ENCODE data around the gene LACTBL1.
"Not testable (repeated sequence)": the region's sequence is repeated elsewhere in the genome, so short reads cannot be mapped to it uniquely, and the experiment has no call there.

LACTBL1 gene, protein sequence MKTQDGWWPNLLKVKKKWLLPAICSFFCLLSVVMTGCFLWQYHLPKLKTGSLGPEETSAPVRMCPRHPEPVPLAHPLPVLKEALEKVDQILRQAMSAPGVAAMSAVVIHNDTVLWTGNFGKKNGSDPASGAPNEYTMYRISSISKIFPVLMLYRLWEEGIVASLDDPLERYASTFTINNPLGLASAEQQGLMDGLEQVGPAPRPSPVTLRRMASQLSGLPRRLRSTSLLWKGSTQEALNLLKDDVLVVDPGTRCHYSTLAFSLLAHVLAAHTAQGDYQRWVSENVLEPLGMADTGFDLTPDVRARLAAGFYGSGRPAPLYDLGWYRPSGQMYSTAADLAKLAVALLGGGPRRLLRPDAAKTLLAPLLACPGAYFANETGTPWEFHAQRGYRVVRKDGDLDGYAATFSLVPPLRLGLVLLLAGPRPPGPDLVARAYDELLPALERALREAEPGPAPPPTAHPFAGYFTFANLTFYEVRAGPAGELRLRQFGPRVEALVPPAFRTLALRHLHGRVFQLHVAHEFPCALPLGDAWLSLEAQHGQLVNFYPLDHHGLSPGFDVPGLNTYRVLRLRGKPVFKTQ

DNA sequence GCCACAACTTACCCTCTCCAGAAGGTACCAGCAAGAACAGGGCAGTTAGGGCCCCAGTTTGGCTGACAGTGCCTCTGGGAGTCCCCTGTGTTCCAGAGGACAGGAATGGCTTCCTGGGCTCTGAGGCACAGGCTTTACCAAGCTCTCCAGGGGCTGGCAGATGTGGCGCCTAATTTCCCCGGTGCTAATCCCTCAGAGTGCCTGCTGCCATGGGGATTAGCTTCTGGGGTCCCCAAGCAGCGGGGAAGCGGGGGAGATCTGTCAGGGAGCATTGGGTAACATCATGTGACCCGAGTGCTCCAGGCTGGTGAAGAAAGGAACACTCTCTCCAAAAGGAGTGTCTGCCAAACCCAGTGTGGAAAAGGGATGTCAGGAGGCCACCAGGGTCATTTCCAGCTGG is at the start of gene LACTBL1:
LACTBL1 (minus strand) TSS at position 107 of the 400 bp plus-strand sequence. CDS start 550 bp downstream, outside the sequence.
- DNase-seq: no peak

DNA sequence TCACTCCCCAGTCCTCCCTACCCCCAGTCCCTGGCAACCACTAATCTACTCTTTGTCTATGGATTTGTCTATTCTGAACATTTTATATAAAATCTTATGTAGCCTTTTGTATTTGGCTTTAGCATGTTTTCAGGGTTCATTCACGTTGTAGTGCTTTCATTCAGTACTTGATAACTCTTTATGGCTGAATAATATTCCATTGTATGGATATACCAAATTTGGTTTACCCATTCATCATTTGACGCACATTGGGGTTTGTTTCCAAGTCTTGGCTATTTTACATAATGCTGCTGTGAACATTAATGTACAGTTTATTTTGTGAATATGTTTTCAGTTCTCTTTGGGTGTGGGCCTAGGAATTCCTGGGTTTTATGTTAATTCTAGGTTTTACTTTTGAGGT is 49.2 kb upstream of the LACTBL1 start:
- DNase-seq: no peak

DNA sequence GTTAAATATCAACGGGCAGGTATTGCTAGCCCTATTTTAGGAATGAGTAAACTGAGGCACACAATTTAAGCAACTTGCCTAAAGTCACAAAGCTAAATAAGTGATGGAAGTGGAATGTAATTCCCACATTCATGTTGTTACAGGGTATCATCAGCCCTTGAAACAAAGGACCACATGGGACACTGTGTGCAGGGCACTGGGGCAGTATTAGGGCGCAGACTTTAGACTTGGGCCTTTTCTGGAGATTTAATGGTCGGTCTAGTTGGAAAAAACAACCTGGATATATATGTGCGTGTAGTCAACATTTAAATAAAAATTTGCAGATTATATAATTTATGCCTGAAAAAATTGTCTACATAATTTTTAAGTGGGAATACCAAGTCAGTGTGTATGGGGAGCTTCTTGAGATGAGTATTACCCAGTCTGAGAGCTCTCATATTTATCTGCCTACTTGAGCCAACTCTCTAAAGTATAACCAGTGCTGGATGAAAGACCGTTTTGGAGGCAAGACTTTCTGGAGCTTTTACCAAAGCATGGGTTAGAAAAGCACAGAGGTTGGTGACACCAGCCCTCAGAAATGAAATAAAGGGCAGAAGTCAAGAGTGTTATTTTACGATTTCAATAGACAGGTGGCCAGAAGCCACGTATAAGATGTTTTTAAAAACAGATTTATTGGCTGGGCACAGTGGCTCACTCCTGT is 48.2 kb upstream of the LACTBL1 start:
- DNase-seq: no peak

DNA sequence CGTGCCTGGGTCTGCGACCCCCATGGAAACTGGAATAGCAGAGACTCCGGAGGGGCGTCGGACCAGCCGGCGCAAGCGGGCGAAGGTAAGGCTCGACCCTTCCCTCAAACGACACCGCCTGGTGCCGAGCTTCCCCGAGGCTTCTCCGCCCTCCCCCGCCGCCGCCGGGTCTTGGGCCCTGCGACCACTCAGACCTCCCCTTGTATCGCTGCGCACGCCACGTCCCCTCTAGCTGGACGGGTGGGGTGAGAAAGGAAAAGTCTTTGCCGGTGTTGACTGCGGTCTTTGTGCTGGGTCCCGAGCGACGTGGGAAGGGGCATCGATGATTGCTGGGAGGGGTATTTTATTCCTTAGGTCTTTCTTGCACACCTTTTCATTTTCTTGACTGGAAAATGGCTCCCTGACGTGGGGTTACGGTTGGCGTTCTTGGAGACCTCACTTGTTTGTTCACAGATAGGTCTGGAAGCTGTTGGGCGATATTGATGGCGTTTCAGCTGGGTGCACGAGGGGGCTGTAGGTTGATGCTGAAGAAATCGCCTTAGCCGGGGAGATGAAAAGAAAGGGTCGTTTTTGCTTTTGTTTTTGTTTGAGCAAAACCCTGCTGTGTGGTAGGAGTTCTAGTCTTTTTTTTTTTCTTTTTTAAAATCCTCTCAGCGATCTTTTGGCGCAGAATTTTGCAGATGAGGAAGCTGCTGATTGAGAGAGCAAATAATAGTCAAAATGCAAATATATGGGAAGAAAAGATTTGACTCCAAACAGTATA is 47.4 kb upstream of the LACTBL1 start:
- DNase-seq: peak; percentile 0

DNA sequence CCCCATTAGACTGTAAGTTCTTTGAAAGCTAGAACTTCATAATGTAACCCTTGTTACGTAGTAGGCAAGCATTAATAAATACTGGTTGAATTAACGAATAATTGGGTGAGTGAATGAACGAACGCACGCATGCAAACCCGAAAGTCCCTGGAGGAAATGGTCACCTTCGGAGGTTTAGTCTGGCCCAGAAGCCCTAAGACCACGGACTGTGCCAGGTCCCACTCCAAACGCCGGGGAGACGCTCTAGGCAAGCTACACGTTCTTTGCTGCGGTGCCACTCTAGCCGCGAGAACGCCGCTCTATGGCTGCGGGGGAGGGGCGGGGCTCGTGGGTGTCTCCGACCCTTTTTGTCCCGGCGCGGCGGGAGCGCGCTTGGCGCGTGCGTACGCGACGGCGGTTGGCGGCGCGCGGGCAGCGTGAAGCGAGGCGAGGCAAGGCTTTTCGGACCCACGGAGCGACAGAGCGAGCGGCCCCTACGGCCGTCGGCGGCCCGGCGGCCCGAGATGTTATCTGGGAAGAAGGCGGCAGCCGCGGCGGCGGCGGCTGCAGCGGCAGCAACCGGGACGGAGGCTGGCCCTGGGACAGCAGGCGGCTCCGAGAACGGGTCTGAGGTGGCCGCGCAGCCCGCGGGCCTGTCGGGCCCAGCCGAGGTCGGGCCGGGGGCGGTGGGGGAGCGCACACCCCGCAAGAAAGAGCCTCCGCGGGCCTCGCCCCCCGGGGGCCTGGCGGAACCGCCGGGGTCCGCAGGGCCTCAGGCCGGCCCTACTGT is 46.6 kb upstream of the LACTBL1 start, which contains the start of gene KDM1A:
KDM1A (plus strand) TSS at position 375 of the 769 bp plus-strand sequence; CDS start at position 504, 129 bp downstream.
- DNase-seq: peak; percentile 97

DNA sequence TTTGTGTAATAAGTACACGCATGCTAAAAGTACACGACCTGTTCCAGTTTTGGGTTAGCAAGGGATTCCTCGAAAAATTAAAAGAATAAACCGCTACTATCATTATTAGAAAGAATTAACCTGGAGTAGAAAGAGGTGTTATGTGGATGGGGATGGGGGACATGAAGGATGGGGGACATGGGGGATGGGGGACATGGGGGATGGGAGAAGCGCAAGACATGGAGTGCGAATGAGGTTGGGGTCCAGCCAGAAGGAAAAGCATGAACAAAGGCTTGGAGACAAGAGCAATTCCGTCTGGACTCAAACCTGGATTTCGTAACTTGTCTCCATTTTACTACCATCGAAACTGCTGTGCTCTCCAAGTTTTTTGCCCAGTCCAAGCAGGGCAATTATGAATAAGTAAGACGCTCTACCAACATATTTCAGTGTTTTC is 46.0 kb upstream of the LACTBL1 start:
- DNase-seq: no peak

DNA sequence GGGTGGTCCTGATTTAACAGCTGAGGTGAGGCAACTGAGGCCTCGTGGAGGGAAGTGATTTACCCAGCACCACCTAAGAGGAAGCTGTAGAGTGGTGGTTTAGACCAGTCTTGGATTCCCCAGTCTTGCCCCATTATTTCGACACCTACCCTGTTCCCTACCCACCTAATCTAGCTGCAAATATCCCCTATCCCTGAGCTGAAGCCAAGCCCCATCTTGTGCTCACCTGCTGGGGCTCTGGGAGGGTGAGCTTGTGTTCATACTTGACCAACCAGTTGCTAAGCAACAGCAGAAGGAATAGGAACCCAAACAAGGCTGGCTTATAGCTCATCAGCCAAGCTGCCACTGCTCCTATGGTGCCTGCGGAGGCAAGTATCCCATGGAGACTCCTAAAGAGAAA is 41.0 kb upstream of the LACTBL1 start:
- DNase-seq: no peak

DNA sequence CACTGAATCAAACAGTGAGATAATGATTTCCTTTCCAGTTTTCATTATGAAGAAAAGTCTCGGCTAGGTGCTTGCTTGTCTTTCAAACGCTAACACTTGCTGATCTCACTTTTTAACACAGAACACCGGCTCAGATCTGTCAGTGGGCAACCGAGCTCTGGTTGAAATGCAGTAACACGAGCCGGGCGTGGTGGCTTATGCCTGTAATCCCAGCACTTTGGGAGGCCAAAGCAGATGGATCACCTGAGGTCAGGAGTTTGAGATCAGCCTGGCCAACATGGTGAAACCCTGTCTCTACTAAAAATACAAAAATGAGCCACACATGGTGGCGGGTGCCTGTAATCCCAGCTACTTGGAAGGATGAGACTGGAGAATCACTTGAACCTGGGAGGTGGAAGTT is 37.4 kb upstream of the LACTBL1 start:
- DNase-seq: not testable (repeated sequence)

DNA sequence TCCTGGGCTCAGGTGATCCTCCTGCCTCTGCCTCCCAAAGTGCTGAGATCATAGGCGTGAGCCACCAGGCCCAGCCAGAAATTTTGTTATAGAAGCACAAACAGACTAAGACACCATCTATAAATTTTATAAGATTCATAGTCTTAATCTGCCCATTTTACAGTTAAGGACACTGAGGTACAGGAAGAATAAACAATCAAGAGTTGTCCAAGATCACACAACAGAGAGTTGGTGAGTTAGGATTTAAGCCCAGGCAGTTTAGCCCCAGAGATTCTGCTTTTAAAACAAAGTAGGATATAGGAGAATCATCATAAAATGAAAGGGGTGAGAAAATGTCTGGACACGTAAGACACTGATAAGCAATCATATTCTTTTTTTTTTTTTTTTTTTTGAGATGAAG is 36.2 kb upstream of the LACTBL1 start:
- DNase-seq: no peak

DNA sequence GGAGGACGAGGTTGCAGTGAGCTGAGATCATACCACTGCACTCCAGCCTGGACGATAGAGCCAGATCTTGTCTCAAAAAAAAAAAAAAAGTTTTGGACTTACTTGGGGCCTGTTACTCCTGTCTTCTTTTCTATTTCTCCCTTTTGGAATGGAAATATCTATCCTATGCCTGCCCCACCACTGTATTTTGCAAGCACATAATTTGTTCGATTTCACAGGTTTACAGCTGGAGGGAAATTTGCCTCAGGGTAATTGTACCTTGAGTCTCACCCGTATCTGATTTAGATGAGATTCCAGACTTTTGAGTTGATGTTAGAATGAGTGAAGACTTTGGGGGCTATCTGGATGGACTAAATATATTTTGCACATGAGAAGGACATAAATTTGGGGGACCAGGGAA is 34.4 kb upstream of the LACTBL1 start:
- DNase-seq: no peak

DNA sequence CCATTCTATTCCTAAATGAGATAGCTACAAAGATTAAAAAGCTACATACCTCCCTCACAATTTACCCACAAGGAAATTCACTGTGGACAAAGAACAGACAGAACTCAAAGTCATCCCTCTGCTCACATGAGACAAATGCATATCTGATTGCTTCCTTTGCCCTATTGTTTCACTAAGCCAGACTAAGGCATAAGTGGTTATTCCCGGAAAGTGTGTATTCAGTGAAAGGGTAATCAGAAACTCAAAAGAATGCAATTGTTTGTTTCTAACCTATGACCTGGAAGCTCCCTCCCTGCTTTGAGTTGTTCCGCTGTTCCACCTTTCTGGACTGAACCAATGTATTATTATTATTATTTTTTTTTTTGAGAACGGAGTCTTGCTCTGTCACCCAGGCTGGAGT is 32.1 kb upstream of the LACTBL1 start:
- DNase-seq: not testable (repeated sequence)

DNA sequence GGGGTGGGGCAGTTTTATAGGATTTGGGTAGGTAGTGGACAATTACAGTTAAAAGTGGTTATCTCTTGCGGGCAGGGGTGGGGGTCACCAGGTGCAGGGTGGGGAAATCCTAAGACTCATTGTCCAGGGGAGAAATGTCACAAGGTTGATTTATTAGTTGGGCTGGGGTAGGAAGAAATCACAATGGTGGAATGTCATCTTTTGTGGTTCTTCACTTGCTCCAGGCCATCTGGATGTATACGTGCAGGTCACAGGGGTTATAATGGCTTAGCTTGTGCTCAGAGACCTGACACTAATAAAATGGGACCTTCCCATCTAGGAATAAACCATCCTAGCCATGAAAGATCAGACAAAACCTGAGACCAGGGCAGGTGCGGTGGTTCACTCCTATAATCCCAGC is 31.4 kb upstream of the LACTBL1 start:
- no peak for DNase-seq

DNA sequence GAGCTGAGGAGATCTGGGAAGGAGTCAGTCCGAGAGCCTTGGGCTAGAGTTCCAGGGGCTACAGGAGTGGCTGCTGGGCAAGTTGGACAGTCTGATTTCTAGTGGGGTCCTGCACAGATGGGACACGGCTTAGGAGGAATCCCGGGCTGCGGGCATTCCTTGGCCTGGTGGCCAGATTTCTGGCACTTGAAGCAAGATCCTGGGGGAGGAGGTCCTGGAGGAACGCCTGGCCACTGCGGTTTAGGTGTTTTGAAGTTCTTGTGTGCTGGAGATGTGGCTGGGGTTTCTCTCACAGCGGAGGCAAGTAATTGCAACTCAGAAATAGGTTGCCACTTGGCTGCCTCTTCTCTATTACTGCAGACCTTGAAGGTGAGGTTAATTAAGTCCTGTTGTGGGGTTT is 29.6 kb upstream of the LACTBL1 start:
- not testable (repeated sequence) for DNase-seq

DNA sequence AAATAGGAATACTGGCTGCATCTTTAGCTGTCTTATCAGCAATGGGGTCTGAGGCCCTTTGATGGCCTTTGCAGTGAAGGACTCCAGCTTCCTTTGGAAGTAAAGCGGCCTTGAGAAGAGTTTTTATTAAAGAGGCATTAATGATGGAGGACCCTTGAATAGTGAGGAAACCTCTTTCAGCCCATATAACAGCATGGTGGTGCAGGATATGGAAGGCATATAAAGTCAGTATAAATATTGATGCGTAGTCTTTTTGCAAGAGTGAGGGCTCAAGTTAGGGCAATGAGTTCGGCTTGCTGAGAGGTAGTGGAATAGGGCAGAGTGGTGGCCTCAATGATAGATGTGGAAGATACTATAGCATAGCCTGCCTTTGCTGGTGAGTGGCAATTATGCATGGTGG is 27.5 kb upstream of the LACTBL1 start:
- not testable (repeated sequence) for DNase-seq

DNA sequence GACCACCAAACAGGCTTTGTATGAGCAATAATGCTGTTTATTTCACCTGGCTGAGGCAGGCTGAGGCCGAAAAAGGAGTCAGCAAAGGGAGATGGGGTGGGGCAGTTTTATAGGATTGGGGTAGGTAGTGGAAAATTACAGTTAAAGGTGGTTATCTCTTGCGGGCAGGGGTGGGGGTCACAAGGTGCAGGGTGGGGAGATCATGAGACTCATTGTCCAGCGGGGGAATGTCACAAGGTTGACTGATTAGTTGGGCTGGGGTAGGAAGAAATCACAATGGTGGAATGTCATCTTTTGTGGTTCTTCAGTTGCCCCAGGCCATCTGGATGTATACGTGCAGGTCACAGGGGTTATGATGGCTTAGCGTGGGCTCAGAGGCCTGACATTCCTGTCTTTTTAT is 24.9 kb upstream of the LACTBL1 start:
- DNase-seq: not testable (repeated sequence)

DNA sequence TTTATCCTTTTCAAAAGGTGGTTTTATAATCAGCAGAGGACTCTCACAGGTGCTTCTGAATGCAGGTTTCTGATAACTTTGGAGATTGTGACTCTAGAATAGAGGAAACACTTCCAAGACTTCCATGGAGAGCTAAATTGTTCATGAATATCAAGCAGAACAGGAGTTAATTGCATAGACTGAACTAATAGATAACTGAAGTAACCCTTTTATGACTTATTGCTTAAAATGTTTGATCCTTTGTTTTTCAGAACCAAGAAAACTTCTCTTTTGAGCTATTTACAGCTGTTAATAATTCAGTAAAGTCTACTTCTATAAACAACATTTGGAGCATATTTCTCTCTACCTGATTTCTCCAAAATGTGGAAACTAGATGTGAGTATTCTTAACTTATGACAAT is 23.1 kb upstream of the LACTBL1 start:
- DNase-seq: no peak

DNA sequence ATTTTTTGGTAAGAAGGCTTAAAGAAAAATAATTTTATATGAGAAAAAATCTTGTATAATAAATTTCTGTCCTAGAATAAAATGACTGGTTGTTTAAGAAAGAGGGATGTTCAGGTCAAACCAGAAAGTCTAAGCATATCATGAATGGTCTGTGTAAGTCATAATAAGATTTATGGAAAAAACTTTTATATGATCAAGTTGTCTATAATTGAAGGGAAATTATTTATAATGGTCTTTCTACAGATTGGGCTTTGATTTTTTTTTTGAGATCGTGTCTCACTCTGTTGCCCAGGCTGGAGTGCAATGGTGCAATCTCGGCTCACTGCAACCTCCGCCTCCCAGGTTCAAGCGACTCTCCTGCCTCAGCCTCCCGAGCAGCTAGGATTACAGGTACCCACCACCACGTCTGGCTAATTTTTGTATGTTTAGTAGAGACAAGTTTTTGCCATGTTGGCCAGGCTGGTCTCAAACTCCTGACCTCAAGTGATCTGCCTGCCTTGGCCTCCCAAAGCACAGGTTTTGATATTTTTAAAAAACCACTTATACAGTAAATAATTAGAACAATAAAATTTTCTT is 20.6 kb upstream of the LACTBL1 start:
- DNase-seq: not testable (repeated sequence)

DNA sequence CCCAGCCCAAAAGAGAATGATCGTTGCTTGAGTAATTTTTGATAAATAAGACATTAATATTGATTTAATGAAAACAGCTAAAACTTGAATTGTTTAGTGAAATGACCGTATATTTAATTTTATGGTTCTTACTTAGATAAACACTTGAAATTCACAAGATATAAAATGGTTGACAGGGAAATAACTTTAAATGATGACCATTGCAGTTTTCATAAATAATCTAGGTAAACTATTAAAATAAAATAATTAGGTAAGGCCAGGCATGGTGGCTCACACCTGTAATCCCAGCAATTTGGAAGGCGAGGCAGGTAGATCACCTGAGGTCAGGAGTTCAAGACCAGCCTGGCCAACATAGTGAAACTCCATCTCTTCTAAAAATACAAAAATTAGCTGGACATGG is 19.7 kb upstream of the LACTBL1 start:
- DNase-seq: not testable (repeated sequence)

DNA sequence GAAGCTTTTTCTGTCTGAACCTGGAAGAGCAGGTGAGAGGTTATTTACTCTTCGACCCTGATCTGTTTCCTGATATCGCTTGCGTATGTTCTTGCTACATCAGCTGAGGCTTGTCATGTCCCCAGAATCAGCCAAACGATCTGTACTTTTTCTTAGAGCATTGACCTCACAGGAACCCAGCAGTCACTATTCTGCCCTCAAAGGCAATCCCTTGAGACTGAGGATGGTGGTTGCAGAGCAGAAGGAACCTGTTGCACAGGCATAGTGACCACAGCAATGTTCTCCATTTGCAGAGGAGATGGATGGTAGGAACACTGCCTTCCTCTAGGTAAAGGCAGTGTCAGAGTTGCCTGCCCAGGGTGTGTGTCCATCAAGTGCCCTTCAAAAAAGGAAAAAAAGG is 11.3 kb upstream of the LACTBL1 start:
- DNase-seq: no peak

DNA sequence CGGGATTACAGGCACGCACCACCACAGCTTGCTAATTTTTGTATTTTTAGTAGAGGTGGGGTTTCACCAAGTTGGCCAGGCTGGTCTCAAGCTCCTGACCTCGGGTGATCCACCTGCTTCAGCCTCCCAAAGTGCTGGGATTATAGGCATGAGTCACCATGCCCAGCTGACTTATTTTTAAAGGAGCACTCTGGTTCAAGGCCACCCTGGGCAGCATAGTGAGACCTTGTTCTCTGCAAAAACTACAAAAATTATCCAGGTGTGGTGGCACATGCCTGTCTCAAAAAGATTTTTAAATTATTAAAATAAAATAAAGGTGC is 7.8 kb upstream of the LACTBL1 start:
- DNase-seq: not testable (repeated sequence)

DNA sequence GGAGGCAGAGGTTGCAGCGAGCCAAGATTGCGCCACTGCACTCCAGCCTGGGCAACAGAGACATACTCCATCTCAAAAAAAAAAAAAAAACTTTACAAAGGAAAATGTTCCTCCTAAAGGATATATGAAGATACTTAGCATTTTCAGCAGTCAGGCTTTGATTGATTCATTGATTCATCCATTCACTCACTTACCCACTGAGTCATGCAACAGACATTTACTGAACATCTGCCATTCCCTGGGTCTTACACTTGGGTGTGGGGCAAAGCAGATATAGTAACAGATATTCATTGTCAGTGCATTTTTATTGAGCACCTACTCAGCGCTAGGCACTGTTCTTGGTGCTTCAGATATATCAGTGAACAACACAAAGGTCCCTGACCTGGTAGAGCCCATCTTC is 5.6 kb upstream of the LACTBL1 start:
- DNase-seq: no peak
